HG02840 (cell line): ENCODE measurements around the gene CEP250.

ENCODE experiments used
- ATAC-seq: cut with Tn5 transposase; IDR thresholded peaks from one replicate; pipeline ENCODE4 v1.9.1; 2021; ENCODE audit warnings: mild to moderate bottlenecking, moderate library complexity, moderate number of reproducible peaks; ENCODE audit not compliant: unreplicated experiment, low FRiP score

CEP250 gene, protein sequence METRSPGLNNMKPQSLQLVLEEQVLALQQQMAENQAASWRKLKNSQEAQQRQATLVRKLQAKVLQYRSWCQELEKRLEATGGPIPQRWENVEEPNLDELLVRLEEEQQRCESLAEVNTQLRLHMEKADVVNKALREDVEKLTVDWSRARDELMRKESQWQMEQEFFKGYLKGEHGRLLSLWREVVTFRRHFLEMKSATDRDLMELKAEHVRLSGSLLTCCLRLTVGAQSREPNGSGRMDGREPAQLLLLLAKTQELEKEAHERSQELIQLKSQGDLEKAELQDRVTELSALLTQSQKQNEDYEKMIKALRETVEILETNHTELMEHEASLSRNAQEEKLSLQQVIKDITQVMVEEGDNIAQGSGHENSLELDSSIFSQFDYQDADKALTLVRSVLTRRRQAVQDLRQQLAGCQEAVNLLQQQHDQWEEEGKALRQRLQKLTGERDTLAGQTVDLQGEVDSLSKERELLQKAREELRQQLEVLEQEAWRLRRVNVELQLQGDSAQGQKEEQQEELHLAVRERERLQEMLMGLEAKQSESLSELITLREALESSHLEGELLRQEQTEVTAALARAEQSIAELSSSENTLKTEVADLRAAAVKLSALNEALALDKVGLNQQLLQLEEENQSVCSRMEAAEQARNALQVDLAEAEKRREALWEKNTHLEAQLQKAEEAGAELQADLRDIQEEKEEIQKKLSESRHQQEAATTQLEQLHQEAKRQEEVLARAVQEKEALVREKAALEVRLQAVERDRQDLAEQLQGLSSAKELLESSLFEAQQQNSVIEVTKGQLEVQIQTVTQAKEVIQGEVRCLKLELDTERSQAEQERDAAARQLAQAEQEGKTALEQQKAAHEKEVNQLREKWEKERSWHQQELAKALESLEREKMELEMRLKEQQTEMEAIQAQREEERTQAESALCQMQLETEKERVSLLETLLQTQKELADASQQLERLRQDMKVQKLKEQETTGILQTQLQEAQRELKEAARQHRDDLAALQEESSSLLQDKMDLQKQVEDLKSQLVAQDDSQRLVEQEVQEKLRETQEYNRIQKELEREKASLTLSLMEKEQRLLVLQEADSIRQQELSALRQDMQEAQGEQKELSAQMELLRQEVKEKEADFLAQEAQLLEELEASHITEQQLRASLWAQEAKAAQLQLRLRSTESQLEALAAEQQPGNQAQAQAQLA (N-terminal part only)

DNA sequence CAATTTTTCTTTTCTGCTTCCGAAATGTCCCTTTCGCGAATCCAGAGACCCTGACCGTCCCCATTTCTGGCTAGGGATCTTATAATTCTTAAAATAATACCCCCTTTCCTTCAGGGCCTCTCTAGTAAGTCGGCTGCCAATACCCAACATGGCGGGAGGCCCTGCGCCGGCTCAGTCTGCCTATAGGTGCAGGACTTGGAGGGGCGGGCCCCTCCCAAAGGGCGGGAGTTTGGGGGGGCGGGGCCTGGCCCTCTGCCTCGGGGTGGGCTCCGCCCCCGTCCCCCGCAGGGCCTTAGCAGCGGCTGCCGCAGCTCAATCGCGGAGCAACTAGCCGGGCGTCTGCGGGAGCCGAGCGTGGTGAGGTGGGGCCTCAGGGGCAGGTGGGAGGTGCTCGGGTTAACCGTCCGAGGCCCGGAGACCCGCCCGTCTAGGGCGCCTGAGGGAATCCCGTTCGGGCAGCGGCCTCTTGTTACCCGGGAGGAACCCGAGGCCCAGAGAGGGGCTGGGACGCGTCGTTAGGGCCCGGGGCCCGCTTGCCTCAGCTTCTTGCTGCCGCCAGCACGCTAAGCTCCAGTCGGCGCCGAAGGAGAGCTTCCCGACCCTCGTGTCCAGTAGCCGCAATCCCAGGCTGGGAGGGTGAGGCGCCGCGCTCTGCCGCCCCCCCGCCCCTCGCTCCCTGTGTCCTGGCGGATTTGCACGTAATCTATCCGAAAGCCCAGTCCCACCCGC lies at the start of gene CEP250:
Gene CEP250 (plus strand): TSS at position 718 of the 729 bp plus-strand sequence. CDS start 6,770 bp downstream, outside the sequence.
- ATAC-seq: peak; percentile 89

DNA sequence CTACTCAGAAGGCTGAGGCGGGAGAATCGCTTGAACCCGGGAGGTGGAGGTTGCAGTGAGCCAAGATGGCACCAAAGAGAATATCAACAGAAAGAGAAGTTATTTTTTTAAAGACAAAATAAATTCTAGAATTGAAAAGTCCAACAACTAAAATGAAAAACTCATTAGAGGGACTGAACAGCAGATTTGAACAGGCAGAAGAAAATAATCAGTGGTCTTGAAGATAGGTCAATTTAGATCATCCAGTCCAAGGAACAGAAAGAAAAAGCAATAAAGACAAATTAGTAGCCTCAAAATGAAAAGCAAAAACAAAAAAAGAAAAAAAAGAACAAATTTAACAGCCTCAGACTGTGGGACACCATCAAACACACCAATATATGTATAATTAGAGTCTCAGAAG lies 49.6 kb upstream of the CEP250 start:
- no peak for ATAC-seq

DNA sequence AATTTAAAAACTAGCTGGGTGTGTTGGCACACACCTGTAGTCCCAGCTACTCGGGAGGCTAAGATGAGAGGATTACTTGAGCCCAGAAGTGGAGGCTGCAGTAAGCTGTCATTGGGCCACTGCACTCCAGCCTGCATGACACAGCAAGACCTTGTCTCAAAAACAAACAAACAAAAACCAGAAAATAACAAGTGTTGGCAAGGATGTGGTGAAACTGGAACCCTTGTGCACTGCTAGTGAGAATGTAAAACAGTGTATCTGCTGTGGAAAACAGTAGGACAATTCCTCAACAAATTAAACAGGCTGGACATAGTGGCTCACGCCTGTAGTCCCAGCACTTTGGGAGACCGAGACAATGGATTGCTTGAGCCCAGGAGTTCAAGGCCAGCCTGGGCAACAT lies 47.1 kb upstream of the CEP250 start:
- ATAC-seq: no peak

DNA sequence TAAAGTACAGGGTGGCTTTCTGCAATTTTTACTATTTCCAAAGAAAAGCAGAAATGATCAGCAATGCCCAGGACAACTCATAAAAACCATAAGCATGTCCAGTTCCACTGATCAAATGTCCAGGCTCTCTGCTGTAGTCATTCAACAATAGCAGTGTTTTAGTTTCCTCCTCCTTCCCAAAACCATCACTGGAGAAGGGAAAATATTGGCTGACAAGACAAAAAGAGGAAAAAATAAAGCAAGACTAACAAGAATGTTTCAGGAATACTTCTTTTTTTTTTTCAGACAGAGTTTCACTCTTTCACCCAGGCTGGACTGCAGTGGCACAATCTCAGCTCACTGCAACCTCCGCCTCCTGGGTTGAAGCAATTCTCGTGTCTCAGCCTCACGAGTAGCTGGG lies 45.9 kb upstream of the CEP250 start:
- ATAC-seq: no peak

DNA sequence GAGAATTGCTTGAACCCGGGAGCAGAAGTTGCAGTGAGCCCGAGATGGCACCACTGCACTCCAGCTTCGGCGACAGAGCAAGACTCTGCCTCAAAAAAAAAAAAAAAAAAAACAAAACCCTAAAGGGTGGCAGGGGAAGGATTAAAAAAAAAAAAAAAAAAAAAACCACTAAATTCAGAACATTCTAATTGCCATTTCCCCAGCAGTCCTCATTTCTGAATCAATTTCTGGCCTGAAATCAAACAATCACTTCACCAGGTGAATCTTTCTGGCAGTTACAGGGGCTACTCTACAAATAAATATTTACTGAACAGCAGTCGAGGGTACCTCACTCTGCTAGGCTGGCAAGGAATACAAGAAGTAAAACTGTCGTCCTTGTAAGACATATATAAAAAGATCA lies 44.8 kb upstream of the CEP250 start:
- no peak for ATAC-seq

DNA sequence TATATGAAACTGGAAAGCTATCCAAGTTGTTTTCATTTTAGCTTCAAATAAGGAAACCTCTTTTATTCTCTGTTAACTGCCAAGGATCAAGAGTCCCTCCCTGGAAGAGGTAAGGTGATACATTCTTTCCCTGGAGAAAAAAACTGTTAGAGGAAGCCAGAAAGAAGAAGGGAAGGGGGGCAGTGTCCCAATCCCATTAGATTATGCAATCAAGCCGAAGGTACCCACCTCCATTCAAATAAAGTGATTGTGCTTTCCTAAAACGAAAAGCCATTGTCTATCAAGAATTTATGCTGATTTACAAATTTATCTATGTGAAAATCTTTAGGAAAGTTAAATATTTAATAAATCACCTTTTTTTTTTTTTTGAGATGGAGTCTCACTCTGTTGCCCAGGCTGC lies 34.1 kb upstream of the CEP250 start:
- no peak for ATAC-seq

DNA sequence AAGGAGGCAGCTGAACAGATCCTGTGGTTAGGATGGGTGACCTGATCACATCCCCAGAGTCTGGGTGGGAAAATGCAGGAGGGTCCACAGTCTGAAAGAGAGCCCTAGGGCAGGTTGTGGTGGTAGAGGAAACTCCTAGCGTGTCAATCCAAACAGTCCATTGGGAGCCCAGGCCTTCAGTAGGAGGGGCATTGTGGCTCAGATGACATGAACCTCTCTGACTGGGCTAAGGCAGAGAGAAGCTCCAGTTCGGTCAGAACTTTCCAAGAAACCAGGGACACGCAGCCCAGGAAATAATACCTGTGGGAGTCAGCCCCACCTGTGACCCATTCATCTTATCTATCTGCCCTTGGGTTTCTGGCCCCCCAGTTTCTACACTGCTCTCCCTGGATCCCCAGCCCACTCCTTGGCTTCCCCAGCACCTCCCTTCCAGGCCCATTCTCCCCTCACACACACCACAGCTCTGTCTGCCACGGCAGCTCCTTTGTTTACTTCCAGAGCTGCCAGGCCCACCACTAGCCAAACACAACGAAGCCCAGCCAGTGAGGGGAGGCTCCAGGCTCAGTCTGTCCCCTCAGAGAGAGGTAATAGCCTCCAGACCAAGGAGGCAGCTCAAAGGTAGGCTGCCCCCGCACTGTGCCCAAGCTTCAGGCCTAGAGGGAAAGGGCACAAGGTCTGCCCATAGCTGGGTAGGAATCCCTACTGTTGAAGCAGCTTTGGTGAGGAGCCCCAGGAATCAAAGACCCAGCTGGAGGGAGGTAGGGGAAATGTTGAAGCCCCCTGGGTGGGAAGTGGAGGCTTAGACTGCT lies 23.6 kb upstream of the CEP250 start:
- no peak for ATAC-seq

DNA sequence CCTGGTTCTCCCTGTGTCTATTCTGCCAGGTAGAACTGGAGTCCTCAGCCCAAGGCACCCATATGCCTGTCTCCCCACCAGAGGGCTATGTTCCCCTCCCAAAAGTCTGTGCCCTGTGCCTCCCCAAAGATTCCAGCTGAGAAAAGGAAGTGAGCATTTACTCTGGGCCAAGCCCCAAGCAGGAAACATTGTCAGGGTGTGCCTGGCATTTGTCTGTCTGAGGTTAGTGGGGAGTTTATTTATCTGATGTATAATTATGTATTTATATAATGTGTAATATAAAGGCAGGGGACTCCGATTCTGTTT lies 23.0 kb upstream of the CEP250 start:
- no peak for ATAC-seq

DNA sequence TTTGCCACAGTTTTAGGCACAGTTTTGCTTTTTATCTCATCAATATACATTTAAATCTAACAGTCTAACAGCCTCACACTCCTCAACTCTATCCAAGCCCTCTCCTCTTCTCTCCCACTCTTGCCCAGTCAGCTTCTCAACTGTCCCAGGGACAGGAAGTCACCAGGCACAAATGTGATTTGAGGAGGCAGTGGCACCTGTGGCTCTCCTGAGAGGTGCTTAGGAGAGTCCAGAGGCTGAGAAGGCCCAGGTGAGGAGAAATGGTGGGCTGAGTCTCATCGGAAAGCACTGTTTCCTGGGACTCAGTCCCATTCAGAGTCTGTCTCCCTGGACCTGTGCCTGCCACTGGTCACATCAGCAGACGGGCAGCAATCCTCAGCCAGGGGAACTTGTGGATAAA lies 22.1 kb upstream of the CEP250 start:
- no peak for ATAC-seq

DNA sequence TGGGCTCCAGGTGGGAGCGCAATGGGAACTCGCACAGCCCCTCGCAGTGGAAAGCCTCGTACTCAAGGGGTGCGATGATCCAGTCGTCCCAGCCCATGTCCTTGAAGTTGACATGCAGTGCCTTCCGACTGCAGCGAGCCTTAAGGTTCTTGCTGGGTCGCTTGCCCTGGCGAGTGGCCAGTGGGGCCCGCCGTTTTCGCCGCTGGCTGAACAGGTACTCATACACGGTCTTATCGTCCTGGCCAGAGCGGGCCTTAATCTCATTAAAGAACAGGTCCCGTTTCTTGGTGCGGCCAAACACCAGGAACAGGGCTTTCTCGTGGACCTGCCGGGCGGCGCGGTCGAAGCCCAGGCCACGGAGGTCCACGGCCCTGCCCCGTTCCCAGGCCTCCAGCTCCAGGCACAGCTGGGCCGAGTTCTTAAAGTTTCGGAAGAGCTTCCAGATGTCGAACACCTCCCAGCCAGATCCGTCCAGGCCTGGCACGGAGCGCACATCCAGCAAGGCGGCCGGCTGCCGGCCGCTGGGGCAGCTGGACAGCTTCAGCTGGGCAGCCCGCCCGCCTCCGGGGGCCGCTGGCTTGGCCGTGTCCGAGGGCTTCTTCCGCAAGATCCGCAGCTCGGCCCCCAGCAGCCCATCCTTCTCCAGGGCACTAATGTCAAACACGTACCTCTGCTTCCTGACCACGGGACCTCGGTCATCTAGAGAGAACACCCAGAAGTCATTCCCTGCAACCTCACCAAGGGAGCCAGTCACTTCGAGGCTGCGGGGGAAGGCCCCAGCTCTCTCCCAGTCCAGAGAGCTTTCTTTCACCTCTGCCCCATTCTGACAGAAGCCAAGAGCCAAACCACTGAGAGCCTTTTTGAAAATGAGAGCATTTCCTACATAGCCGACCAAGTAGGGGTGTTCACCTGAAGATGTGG lies 21.1 kb upstream of the CEP250 start:
- ATAC-seq: no peak

DNA sequence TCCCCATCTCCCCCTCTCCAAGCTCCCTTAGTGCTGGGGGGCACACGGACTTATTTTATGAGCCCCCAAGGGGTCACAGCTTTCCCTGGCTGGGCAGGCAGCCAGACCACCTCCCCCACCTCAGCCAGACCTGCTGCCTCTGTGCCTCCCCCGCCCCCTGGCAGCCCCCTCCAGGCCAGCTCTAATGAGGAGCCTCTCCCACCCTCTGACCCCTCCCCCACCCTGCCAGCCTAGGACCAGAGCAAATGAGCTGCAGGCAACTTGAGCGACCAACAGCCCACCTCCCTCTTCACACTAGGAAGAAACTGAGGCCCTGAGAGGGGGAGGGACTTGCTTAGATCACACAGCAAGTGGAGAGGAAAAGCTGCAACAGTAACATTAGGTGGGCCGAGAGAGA lies 19.2 kb upstream of the CEP250 start:
- ATAC-seq: no peak

DNA sequence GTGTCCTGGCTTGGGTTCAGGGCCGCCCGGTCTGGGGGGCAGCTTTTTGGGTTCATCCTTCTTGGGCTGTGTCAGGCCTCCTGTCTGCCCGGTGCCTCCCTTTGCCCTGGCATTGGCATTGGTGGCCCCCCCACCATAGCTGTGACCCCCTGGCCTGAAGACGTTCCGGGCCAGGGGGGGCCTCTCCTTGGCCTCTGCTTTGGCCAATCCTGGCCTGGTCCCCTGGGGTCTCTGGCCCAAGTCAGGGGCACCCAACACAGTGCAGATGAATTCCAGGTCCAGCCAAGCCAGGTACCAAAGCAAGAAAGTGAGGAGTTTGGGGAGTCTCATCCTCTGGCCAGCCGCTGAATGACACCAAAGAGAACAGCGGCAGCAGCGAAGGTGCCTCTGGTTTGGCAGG lies 17.8 kb upstream of the CEP250 start:
- ATAC-seq: no peak

DNA sequence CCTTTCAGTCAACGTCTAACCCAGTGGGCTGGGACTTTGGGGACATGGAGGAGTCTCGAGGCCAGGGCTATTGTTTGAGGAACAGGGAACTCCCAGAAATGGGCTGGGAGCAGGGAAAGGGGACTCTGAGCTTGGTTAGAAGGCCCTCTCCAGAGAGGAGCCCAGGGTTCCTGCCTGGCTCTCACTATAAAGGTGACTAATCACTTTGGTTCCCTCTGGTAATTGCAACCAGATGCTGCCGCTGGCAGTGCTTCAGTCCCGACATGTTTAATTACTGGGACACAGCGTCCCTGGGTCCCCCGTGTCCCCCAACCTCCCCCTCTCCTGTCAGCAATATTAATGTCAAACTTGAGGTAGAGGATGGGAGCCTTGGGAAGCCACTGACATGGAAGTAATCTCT lies 12.4 kb upstream of the CEP250 start:
- ATAC-seq: no peak

DNA sequence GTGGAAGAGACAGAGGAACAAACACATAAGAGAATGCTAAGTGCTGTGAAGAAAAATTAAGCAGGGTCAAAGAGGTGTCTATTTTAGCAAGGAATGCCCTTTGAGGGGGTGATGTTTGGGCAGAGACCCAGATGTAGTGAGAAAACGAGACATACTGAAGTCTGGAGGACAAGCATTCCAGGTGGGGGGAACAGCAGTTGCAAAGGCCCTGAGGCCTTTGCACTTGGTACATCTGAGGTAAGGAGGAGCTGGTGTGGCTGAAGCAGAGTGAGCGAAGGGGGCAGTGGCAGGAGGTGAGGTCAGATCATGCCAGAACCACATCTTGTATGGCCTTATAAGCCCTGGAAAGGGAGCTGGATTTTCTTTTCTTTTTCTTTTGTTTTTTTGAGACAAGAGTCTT lies 11.2 kb upstream of the CEP250 start:
- no peak for ATAC-seq

DNA sequence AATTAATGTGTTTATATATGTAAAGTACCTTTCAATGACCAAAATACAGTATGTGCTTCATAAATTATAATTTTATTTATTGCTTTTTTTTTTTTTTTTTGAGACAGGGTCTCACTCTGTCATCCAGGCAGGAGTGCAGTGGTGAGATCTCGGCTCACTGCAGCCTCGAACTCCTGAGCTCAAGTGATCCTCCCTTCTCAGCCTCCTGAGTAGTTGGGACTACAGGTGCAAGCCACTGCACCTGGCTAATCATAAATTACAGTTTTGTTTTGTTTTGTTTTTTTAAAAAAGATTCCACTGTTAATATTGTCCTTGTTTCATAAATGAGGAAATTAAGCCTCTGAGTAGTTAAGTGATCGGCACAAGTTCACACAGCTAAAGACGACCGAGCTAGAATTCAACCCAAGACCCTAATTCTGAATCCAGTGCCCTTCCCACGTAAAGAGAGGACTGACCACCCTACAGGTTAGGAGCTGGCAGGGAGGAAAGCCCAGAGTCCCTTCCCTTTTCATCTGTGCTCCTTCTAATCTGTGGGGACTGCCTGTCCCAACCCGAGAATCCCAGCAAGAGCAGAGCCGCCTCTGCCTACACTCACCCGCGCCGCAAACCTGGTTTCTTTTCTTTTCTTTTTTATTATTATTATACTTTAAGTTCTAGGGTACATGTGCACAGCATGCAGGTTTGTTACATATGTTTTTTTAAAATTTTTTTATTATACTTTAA lies 8.9 kb upstream of the CEP250 start:
- no peak for ATAC-seq

DNA sequence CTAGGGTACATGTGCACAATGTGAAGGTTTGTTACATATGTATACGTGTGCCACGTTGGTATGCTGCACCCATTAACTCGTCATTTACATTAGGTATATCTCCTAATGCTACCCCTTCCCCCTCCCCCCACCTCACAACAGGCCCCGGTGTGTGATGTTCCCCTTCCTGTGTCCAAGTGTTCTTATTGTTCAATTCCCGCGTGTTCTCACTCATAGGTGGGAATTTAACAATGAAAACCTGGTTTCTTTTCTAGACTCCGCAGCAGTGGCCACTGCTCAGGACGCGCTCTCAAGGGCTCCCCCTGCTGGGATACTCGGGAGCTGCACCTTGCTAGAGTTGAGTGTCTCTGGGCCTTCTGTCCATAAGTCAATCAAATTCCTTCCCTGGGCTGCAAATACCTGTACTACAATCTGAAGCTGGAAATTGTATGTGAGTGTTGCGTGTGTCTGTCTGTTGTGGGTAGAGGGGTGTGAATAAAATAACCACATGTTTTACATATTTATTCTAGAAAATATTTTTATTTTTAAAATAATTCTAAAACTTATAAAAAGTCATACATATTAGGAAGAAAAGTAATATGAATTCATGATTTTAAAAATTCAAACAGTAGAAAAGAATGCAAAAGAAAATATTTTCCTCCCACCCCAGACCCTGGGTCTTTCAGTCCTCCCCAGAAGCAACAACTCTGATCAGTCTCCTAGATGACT lies 8.2 kb upstream of the CEP250 start:
- peak; percentile 62 for ATAC-seq

DNA sequence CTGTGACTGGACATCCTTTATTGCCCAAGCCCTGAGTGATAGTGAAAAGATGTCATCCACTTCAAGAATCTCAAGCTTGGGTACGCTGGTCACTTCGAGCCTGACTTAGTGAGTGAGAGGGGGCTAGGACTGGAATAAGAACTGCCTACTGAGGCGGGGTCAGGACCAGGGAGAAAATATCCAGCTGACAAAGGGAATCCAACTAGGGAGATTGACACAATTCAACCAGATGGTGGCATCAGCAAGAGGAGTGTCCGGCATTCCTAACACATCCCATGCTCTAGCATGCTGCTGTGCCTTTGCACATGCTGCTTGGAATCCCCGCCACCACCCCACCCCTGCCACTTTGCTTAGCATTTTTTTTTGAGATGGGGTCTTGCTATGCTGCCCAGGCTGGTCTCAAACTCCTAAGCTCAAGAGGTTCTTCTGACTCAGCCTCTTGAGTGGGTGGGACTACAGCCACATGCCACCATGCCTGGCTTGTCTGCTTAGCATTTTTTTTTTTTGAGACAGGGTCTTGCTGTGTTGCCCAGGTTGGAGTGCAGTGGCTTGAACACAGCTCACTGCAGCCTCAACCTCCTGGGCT lies 6.5 kb upstream of the CEP250 start:
- ATAC-seq: no peak
